ENCODE data around the gene SGMS1. TPM values are rescaled to one million over a fixed set of nuclear protein-coding genes. Genes with fewer than 3 reads are reported as not detected.

SGMS1 gene
- total and polyA plus RNA-seq, 4 donors, result 15.8 to 142 (median 41.3) TPM

- H3K4me3 ChIP-seq, result no peak overlapping the region
- H3K36me3 ChIP-seq (ENCODE audit: control insufficient read depth in 4 of 4, insufficient read depth in 4 of 4, low read length in 4 of 4), result no peaks in the 10 kb centered on the region
- ATAC-seq (ENCODE audit: insufficient read depth, low FRiP score) (no peak), DNase-seq (no peak)
- H3K9ac ChIP-seq (ENCODE audit: insufficient read depth in 1 of 2, low read length in 2 of 2), result no peak overlapping the region
- H3K4me1 ChIP-seq (ENCODE audit: control insufficient read depth in 5 of 5, insufficient read depth in 5 of 5, low read length in 5 of 5), result peaks cover 8 to 48% (median 18%) of the 10 kb centered on the region in 5 donors
- WGBS, 2 donors, result 96 to 97% methylated on average over 2 of the region's 2 CpGs
- no peaks in the 10 kb centered on the region for H3K27me3 ChIP-seq (ENCODE audit: control insufficient read depth in 3 of 3, insufficient read depth in 3 of 3, low read length in 2 of 3)
- no peak for TF ChIP-seq CTCF (IDR thresholded peaks at IDR 0.05; ENCODE audit: control extremely low read depth, extremely low read depth)
- no peaks in the 10 kb centered on the region for H3K9me3 ChIP-seq (ENCODE audit: control insufficient read depth in 4 of 4, insufficient read depth in 3 of 4, low read length in 3 of 4)
- no peak overlapping the region for H3K27ac ChIP-seq (ENCODE audit: low read depth in 1 of 2, low read length in 1 of 2)
These were observed 44.8 kb downstream of the SGMS1 start for GRCh38 chr10:50578949-50579348.

- Histone ChIP-seq H3K4me1 (ENCODE audit: control insufficient read depth in 5 of 5, insufficient read depth in 5 of 5, low read length in 5 of 5) (peaks cover 8 to 48% (median 18%) of the 10 kb centered on the region in 5 donors), H3K4me3 (no peak overlapping the region), H3K36me3 (ENCODE audit: control insufficient read depth in 4 of 4, insufficient read depth in 4 of 4, low read length in 4 of 4) (no peaks in the 10 kb centered on the region), H3K9ac (ENCODE audit: insufficient read depth in 1 of 2, low read length in 2 of 2) (peak overlapping the region in 1 of 2 donors; percentile 43), H3K9me3 (ENCODE audit: control insufficient read depth in 4 of 4, insufficient read depth in 3 of 4, low read length in 3 of 4) (no peaks in the 10 kb centered on the region), H3K27me3 (ENCODE audit: control insufficient read depth in 3 of 3, insufficient read depth in 3 of 3, low read length in 2 of 3) (no peaks in the 10 kb centered on the region), H3K27ac (ENCODE audit: low read depth in 1 of 2, low read length in 1 of 2) (peak overlapping the region; percentile 64 to 83)
- ATAC-seq (ENCODE audit: insufficient read depth, low FRiP score), result peak; percentile 77
- peak; percentile 44 to 88 (median 74) for DNase-seq
- WGBS, 2 donors, result 41% methylated on average over 7 of the region's 7 CpGs
- no peak for TF ChIP-seq CTCF (IDR thresholded peaks at IDR 0.05; ENCODE audit: control extremely low read depth, extremely low read depth)
These were observed 45.9 kb downstream of the SGMS1 start for GRCh38 chr10:50577681-50578350.

GRCh38 chr10:50577010-50577409 is 46.7 kb downstream of the SGMS1 start:
- DNase-seq, result no peak
- H3K4me1 ChIP-seq (ENCODE audit: control insufficient read depth in 5 of 5, insufficient read depth in 5 of 5, low read length in 5 of 5), result peaks cover 9 to 48% (median 18%) of the 10 kb centered on the region in 5 donors
- no peak overlapping the region for H3K9ac ChIP-seq (ENCODE audit: insufficient read depth in 1 of 2, low read length in 2 of 2)
- no peaks in the 10 kb centered on the region for H3K27me3 ChIP-seq (ENCODE audit: control insufficient read depth in 3 of 3, insufficient read depth in 3 of 3, low read length in 2 of 3)
- TF ChIP-seq CTCF (IDR thresholded peaks at IDR 0.05; ENCODE audit: control extremely low read depth, extremely low read depth), result no peak
- peak overlapping the region; percentile 41 to 75 for H3K27ac ChIP-seq (ENCODE audit: low read depth in 1 of 2, low read length in 1 of 2)
- H3K36me3 ChIP-seq (ENCODE audit: control insufficient read depth in 4 of 4, insufficient read depth in 4 of 4, low read length in 4 of 4), result no peaks in the 10 kb centered on the region
- no peaks in the 10 kb centered on the region for H3K9me3 ChIP-seq (ENCODE audit: control insufficient read depth in 4 of 4, insufficient read depth in 3 of 4, low read length in 3 of 4)
- no peak overlapping the region for H3K4me3 ChIP-seq
- WGBS, 2 donors, result 84 to 92% methylated on average over 2 of the region's 2 CpGs
- no peak for ATAC-seq (ENCODE audit: insufficient read depth, low FRiP score)

All from lung (tissue), 12 donors.